ENCODE data around the gene CCDC106.

CCDC106 gene

GRCh38 chr19:55624109-55625003 is 23.7 kb upstream of the CCDC106 start, which contains the start of gene ZNF784:
Gene ZNF784 (minus strand): TSS chr19:55624566. CDS start chr19:55624561, 5 bp downstream.
- WGBS (ENCODE audit: extremely low coverage, insufficient coverage, low lambda C conversion rate) = no CpG with 5 or more reads among the region's 56 CpGs
- H3K4me2 ChIP-seq (ENCODE audit: low read length) = peak within 1 kb of the TSS; percentile 72
- no peak within 1 kb of the TSS for H4K8ac ChIP-seq (ENCODE audit: low read depth, low read length)
- no peak within 1 kb of the TSS for H2BK5ac ChIP-seq (ENCODE audit: low read length)
- H3K79me1 ChIP-seq (ENCODE audit: low read length) = peaks cover 3% of the 10 kb centered on the region
- peak within 1 kb of the TSS; percentile 56 for H3K4me3 ChIP-seq (ENCODE audit: low read length)
- peak within 1 kb of the TSS; percentile 88 for H3K18ac ChIP-seq (ENCODE audit: low read length)
- H3K9ac ChIP-seq (ENCODE audit: low read length) = peak within 1 kb of the TSS; percentile 81
- H3K27me3 ChIP-seq (ENCODE audit: insufficient read depth, low read length, poor library complexity) = no peaks in the 10 kb centered on the region
- no peak within 1 kb of the TSS for H4K5ac ChIP-seq (ENCODE audit: low read length)
- no peak within 1 kb of the TSS for H3K23ac ChIP-seq (ENCODE audit: low read length)
- no peaks in the 10 kb centered on the region for H3K36me3 ChIP-seq (ENCODE audit: control insufficient read depth, insufficient read depth, low read length)
- no peaks in the 10 kb centered on the region for H3K79me2 ChIP-seq (ENCODE audit: control insufficient read depth, insufficient read depth, low read length)
- no peak within 1 kb of the TSS for H2BK120ac ChIP-seq (ENCODE audit: low read depth, low read length)
- H3K4me1 ChIP-seq (ENCODE audit: control insufficient read depth, low read depth, low read length) = no peaks in the 10 kb centered on the region
- H3K4ac ChIP-seq (ENCODE audit: low read depth, low read length) = peak within 1 kb of the TSS; percentile 37
- no peak within 1 kb of the TSS for H2AK5ac ChIP-seq (ENCODE audit: low read length)
- DNase-seq = peak; percentile 95
- peak within 1 kb of the TSS; percentile 92 for H3K27ac ChIP-seq (ENCODE audit: low read depth, low read length)
- H3K56ac ChIP-seq (ENCODE audit: low read length) = peak within 1 kb of the TSS; percentile 94
- H2BK15ac ChIP-seq (replicated peaks; ENCODE audit: low read depth) = no peak within 1 kb of the TSS

GRCh38 chr19:55625004-55625326 is 23.0 kb upstream of the CCDC106 start:
- no peak overlapping the region for H2AK5ac ChIP-seq (ENCODE audit: low read length)
- no peak overlapping the region for H3K23ac ChIP-seq (ENCODE audit: low read length)
- no peak overlapping the region for H2BK15ac ChIP-seq (replicated peaks; ENCODE audit: low read depth)
- peak overlapping the region; percentile 75 for H3K56ac ChIP-seq (ENCODE audit: low read length)
- no peak for DNase-seq
- H3K18ac ChIP-seq (ENCODE audit: low read length) = no peak overlapping the region
- no peaks in the 10 kb centered on the region for H3K27me3 ChIP-seq (ENCODE audit: insufficient read depth, low read length, poor library complexity)
- H4K5ac ChIP-seq (ENCODE audit: low read length) = no peak overlapping the region
- H3K79me1 ChIP-seq (ENCODE audit: low read length) = peaks cover 3% of the 10 kb centered on the region
- H3K4me3 ChIP-seq (ENCODE audit: low read length) = no peak overlapping the region
- H2BK120ac ChIP-seq (ENCODE audit: low read depth, low read length) = no peak overlapping the region
- no peaks in the 10 kb centered on the region for H3K79me2 ChIP-seq (ENCODE audit: control insufficient read depth, insufficient read depth, low read length)
- H3K4me2 ChIP-seq (ENCODE audit: low read length) = peak overlapping the region; percentile 72
- H3K27ac ChIP-seq (ENCODE audit: low read depth, low read length) = no peak overlapping the region
- no peaks in the 10 kb centered on the region for H3K36me3 ChIP-seq (ENCODE audit: control insufficient read depth, insufficient read depth, low read length)
- peak overlapping the region; percentile 69 for H3K9ac ChIP-seq (ENCODE audit: low read length)
- H3K4ac ChIP-seq (ENCODE audit: low read depth, low read length) = peak overlapping the region; percentile 37
- H3K4me1 ChIP-seq (ENCODE audit: control insufficient read depth, low read depth, low read length) = no peaks in the 10 kb centered on the region
- no CpG with 5 or more reads among the region's 11 CpGs for WGBS (ENCODE audit: extremely low coverage, insufficient coverage, low lambda C conversion rate)
- H4K8ac ChIP-seq (ENCODE audit: low read depth, low read length) = no peak overlapping the region
- no peak overlapping the region for H2BK5ac ChIP-seq (ENCODE audit: low read length)

- Histone ChIP-seq H3K4me3 (ENCODE audit: low read length) (no peak overlapping the region), H2BK5ac (ENCODE audit: low read length) (no peak overlapping the region), H3K79me1 (ENCODE audit: low read length) (peaks cover 3% of the 10 kb centered on the region), H2BK120ac (ENCODE audit: low read depth, low read length) (no peak overlapping the region), H3K23ac (ENCODE audit: low read length) (no peak overlapping the region), H3K4me1 (ENCODE audit: control insufficient read depth, low read depth, low read length) (no peaks in the 10 kb centered on the region), H3K4me2 (ENCODE audit: low read length) (no peak overlapping the region), H3K18ac (ENCODE audit: low read length) (no peak overlapping the region), H3K27ac (ENCODE audit: low read depth, low read length) (no peak overlapping the region), H3K79me2 (ENCODE audit: control insufficient read depth, insufficient read depth, low read length) (no peaks in the 10 kb centered on the region), H3K9ac (ENCODE audit: low read length) (no peak overlapping the region), H3K36me3 (ENCODE audit: control insufficient read depth, insufficient read depth, low read length) (no peaks in the 10 kb centered on the region), H4K8ac (ENCODE audit: low read depth, low read length) (no peak overlapping the region), H2AK5ac (ENCODE audit: low read length) (no peak overlapping the region), H3K27me3 (ENCODE audit: insufficient read depth, low read length, poor library complexity) (no peaks in the 10 kb centered on the region), H4K5ac (ENCODE audit: low read length) (no peak overlapping the region), H2BK15ac (replicated peaks; ENCODE audit: low read depth) (no peak overlapping the region), H3K4ac (ENCODE audit: low read depth, low read length) (no peak overlapping the region), H3K56ac (ENCODE audit: low read length) (no peak overlapping the region)
- no CpG with 5 or more reads among the region's 11 CpGs for WGBS (ENCODE audit: extremely low coverage, insufficient coverage, low lambda C conversion rate)
- DNase-seq = no peak
These were observed 21.7 kb upstream of the CCDC106 start for GRCh38 chr19:55626350-55626749.

- no peak overlapping the region for H2BK15ac ChIP-seq (replicated peaks; ENCODE audit: low read depth)
- no peak overlapping the region for H3K4me3 ChIP-seq (ENCODE audit: low read length)
- H3K4me2 ChIP-seq (ENCODE audit: low read length) = no peak overlapping the region
- H4K8ac ChIP-seq (ENCODE audit: low read depth, low read length) = no peak overlapping the region
- H4K5ac ChIP-seq (ENCODE audit: low read length) = no peak overlapping the region
- H3K4ac ChIP-seq (ENCODE audit: low read depth, low read length) = no peak overlapping the region
- WGBS (ENCODE audit: extremely low coverage, insufficient coverage, low lambda C conversion rate) = no CpG with 5 or more reads among the region's 3 CpGs
- DNase-seq = peak; percentile 96
- peaks cover 6% of the 10 kb centered on the region for H3K4me1 ChIP-seq (ENCODE audit: control insufficient read depth, low read depth, low read length)
- H3K79me2 ChIP-seq (ENCODE audit: control insufficient read depth, insufficient read depth, low read length) = peaks cover 14% of the 10 kb centered on the region
- H3K79me1 ChIP-seq (ENCODE audit: low read length) = peaks cover 15% of the 10 kb centered on the region
- H3K36me3 ChIP-seq (ENCODE audit: control insufficient read depth, insufficient read depth, low read length) = no peaks in the 10 kb centered on the region
- no peak overlapping the region for H2AK5ac ChIP-seq (ENCODE audit: low read length)
- H3K23ac ChIP-seq (ENCODE audit: low read length) = no peak overlapping the region
- H3K56ac ChIP-seq (ENCODE audit: low read length) = peak overlapping the region; percentile 65
- H3K9ac ChIP-seq (ENCODE audit: low read length) = no peak overlapping the region
- H3K18ac ChIP-seq (ENCODE audit: low read length) = no peak overlapping the region
- H2BK120ac ChIP-seq (ENCODE audit: low read depth, low read length) = no peak overlapping the region
- H3K27me3 ChIP-seq (ENCODE audit: insufficient read depth, low read length, poor library complexity) = no peaks in the 10 kb centered on the region
- no peak overlapping the region for H3K27ac ChIP-seq (ENCODE audit: low read depth, low read length)
- no peak overlapping the region for H2BK5ac ChIP-seq (ENCODE audit: low read length)
These were observed 15.6 kb upstream of the CCDC106 start for GRCh38 chr19:55632463-55632834.

GRCh38 chr19:55633861-55634260 is 14.2 kb upstream of the CCDC106 start:
- Histone ChIP-seq H3K79me1 (ENCODE audit: low read length) (peaks cover 18% of the 10 kb centered on the region), H3K27ac (ENCODE audit: low read depth, low read length) (no peak overlapping the region), H3K4me1 (ENCODE audit: control insufficient read depth, low read depth, low read length) (peaks cover 6% of the 10 kb centered on the region), H3K18ac (ENCODE audit: low read length) (no peak overlapping the region), H3K23ac (ENCODE audit: low read length) (no peak overlapping the region), H4K8ac (ENCODE audit: low read depth, low read length) (no peak overlapping the region), H2BK120ac (ENCODE audit: low read depth, low read length) (no peak overlapping the region), H2BK5ac (ENCODE audit: low read length) (no peak overlapping the region), H3K9ac (ENCODE audit: low read length) (no peak overlapping the region), H3K4me3 (ENCODE audit: low read length) (no peak overlapping the region), H3K36me3 (ENCODE audit: control insufficient read depth, insufficient read depth, low read length) (no peaks in the 10 kb centered on the region), H4K5ac (ENCODE audit: low read length) (peak overlapping the region; percentile 81), H3K4ac (ENCODE audit: low read depth, low read length) (no peak overlapping the region), H3K79me2 (ENCODE audit: control insufficient read depth, insufficient read depth, low read length) (peaks cover 16% of the 10 kb centered on the region), H2BK15ac (replicated peaks; ENCODE audit: low read depth) (no peak overlapping the region), H3K4me2 (ENCODE audit: low read length) (no peak overlapping the region), H3K27me3 (ENCODE audit: insufficient read depth, low read length, poor library complexity) (no peaks in the 10 kb centered on the region), H2AK5ac (ENCODE audit: low read length) (no peak overlapping the region), H3K56ac (ENCODE audit: low read length) (no peak overlapping the region)
- no peak for DNase-seq
- no CpG with 5 or more reads among the region's 8 CpGs for WGBS (ENCODE audit: extremely low coverage, insufficient coverage, low lambda C conversion rate)

All from mesendoderm (in vitro differentiated cells).